Adrenal gland (tissue), 5 donors: ENCODE data around the gene NECTIN3.

Experiments used
- POLR2A ChIP-seq, 2 donors: fragments of 450-650 bp; IDR thresholded peaks; one replicate each; pipeline ENCODE4 v1.6.1; 2017; ENCODE audit warnings: antibody characterized with exemption in 2 of 2, mild to moderate bottlenecking in 2 of 2, moderate library complexity in 1 of 2
- TF ChIP-seq, protein P1 (sequence below), 6 experiments: fragments of 450-650 bp in 4 of 6; fragments of 200-600 bp in 2 of 6; sonication (generic) in 1 of 6; IDR thresholded peaks; 1 replicate in 5 of 6; 2 replicates in 1 of 6; pipeline versions ENCODE4 v1.5.1 to v1.8.0; 2016 to 2021; ENCODE audit warnings: antibody characterized with exemption in 6 of 6, mild to moderate bottlenecking in 2 of 6, moderate library complexity in 1 of 6
- donor health status: DM: no; HTN: no; CAD: no.

DNA sequence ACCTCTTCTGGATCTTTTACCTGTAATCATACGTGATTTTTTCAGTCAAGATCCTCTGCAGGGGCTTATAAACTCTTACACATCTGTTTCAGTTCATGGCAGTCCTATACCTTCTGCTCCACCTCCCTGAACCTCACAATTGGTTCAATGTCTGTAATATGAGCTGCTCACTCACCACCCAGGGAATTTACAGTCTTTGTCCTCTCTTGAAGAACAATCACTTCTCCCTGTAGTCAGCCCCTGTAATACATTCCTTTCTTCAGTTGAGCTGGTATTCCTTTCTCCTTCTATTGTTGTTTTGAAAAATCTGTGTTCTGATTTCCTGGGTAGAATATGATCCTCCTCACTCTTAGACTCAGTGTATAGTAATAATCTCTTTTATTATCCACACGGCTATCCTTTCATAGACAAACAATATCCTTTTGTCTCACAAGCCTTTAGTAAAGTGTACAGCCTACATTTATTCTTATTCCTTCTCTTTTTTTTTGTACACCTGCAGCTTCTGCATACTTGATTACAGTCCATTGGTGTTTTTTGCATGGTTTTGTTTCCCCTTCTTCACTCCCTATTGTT lies 101.8 kb downstream of the NECTIN3 start:
- TF ChIP-seq, protein P1, sequence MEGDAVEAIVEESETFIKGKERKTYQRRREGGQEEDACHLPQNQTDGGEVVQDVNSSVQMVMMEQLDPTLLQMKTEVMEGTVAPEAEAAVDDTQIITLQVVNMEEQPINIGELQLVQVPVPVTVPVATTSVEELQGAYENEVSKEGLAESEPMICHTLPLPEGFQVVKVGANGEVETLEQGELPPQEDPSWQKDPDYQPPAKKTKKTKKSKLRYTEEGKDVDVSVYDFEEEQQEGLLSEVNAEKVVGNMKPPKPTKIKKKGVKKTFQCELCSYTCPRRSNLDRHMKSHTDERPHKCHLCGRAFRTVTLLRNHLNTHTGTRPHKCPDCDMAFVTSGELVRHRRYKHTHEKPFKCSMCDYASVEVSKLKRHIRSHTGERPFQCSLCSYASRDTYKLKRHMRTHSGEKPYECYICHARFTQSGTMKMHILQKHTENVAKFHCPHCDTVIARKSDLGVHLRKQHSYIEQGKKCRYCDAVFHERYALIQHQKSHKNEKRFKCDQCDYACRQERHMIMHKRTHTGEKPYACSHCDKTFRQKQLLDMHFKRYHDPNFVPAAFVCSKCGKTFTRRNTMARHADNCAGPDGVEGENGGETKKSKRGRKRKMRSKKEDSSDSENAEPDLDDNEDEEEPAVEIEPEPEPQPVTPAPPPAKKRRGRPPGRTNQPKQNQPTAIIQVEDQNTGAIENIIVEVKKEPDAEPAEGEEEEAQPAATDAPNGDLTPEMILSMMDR (IDR thresholded peaks at IDR 0.05), result no peak
- TF ChIP-seq POLR2A (IDR thresholded peaks at IDR 0.05), result no peak
